Ectodermal cell (in vitro differentiated cells): Measurements from ENCODE around the gene PIKFYVE.

Source experiments
- H3K27ac ChIP-seq: 2 replicates; pipeline ENCODE4 v1.7.0; 2013; ENCODE audit warnings: mild to moderate bottlenecking, low read depth, low read length; ENCODE audit not compliant: insufficient read depth, poor library complexity, severe bottlenecking
- H3K27me3 ChIP-seq: 2 replicates; pipeline ENCODE4 v1.7.0; 2013; ENCODE audit warnings: mild to moderate bottlenecking, low read length; ENCODE audit not compliant: insufficient read depth, control insufficient read depth, poor library complexity, severe bottlenecking
- H3K36me3 ChIP-seq: one replicate; pipeline ENCODE4 v1.7.0; 2013; ENCODE audit warnings: low read length; ENCODE audit not compliant: control insufficient read depth, insufficient read depth
- H3K4me1 ChIP-seq: one replicate; pipeline ENCODE4 v1.7.0; 2013; ENCODE audit warnings: low read length; ENCODE audit not compliant: control insufficient read depth, insufficient read depth
- H3K4me3 ChIP-seq: 2 replicates; pipeline ENCODE4 v1.7.0; 2013; ENCODE audit warnings: low read depth, low read length, control low read depth; ENCODE audit not compliant: insufficient read depth
- H3K9me3 ChIP-seq: 2 replicates; pipeline ENCODE4 v1.7.0; 2013; ENCODE audit warnings: mild to moderate bottlenecking, low read length, moderate library complexity; ENCODE audit not compliant: control insufficient read depth
- WGBS, 2 experiments: methylation state at CpG; one replicate each; pipeline ENCODE4 v1.1.7; 2013; ENCODE audit warnings: missing lambda C conversion rate in 2 of 2; 5-methylcytosine and 5-hydroxymethylcytosine counted together

PIKFYVE gene

DNA sequence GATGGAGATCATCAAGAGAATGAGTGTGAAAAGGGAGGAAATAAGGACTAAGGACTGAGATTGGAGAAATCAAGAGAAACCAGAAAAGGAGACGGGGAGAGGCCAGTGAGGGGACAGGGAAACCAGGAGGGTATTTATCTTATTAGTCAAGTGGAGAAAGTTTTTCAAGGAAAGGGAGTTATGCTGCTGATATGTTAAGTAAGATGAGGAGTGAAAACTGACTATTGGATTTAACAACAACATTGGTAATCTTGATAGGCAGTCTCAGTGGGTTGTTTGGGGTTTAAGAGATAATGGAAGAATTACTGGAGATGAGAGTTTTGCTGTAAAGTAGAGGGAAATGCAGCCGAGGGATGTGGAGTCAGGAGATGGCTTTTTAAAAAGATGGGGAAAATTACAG lies 30.6 kb downstream of the PIKFYVE start:
- Histone ChIP-seq H3K27ac (no peak overlapping the region), H3K27me3 (no peaks in the 10 kb centered on the region), H3K4me1 (no peaks in the 10 kb centered on the region), H3K9me3 (no peaks in the 10 kb centered on the region), H3K4me3 (no peak overlapping the region), H3K36me3 (peaks cover 16% of the 10 kb centered on the region)
- 90 to 98% methylated on average over 2 of the region's 2 CpGs for WGBS, 2 experiments

DNA sequence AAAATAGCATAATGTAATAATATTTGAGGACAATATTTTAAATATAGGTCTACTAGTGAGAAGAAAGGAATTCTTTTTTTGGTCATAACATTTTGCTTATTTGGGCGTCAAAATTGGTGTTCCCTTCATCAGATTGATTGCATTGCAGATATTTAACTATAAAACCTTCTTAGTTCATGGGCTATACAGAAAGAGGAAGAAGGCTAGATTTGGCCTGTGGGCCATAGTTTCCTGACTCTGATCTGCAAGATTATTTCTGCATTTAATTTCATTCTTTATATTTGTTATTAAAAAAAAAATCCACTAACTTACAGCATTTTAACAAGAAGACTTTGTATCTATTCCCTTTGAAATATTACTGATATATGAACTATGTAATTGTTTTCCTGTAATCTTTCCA lies 31.9 kb downstream of the PIKFYVE start:
- Histone ChIP-seq H3K9me3 (no peaks in the 10 kb centered on the region), H3K4me1 (no peaks in the 10 kb centered on the region), H3K36me3 (peaks cover 21% of the 10 kb centered on the region), H3K4me3 (no peak overlapping the region), H3K27me3 (no peaks in the 10 kb centered on the region), H3K27ac (no peak overlapping the region)
- WGBS, 2 experiments = 100% methylated on average over 1 of the region's 1 CpG; no CpG with 5 or more reads in 1 of the 2 experiments

DNA sequence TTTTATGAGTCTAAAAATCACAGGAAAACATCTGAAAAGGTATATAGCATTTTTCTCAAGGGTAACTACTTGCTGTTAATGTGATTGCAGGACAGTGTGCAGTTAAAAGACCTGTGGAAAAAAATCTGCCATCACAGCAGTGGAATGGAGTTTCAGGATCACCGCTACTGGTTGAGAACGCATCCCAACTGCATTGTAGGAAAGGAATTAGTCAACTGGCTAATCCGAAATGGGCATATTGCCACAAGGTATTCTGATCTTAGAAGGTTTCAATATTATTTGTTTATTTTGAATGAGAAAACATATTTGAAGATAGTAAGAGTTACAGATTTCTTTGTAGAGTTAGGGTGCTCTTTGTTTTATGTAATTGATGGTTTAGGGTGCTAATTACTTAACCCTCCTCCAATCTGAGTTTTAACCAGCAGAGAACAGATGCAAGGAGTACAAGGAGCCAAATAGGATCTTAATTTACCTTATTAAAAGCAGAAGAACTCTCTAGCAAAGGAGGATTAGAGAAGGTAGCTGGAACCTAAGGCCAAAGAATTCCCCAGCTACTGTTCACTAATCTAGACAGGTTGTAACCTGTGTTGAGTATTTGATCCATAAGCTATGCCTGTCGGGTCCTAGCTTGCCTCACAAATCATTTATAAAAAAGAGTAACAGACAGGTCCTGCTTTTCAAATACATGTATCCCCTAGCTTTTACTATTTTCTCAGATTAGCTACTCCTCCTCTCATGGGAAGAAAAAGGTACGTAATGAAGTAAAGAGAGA lies 35.0 kb downstream of the PIKFYVE start:
- Histone ChIP-seq H3K36me3 (peaks cover 27% of the 10 kb centered on the region), H3K9me3 (no peaks in the 10 kb centered on the region), H3K27ac (no peak overlapping the region), H3K4me3 (no peak overlapping the region), H3K27me3 (no peaks in the 10 kb centered on the region), H3K4me1 (no peaks in the 10 kb centered on the region)
- WGBS, 2 experiments = 96 to 97% methylated on average over 4 to 5 of the region's 5 CpGs

DNA sequence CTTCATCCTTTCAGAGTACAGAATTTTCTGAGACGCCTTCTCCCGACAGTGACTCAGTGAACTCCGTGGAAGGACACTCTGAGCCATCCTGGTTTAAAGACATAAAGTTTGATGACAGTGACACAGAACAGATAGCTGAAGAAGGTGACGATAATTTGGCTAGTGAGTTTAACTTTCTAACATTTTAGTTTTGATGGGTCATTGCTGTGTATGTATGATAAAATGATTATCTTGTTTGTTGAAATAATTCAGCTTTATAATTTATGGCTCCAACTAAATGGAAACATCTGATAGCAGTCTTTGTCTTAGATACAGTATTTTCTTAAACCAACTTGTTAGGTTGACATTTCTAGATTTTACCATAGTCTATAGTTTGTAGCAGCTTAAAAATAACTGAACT lies 38.1 kb downstream of the PIKFYVE start:
- H3K27me3 ChIP-seq = no peaks in the 10 kb centered on the region
- WGBS, 2 experiments = 91 to 96% methylated on average over 4 of the region's 4 CpGs
- H3K9me3 ChIP-seq = no peaks in the 10 kb centered on the region
- H3K4me3 ChIP-seq = no peak overlapping the region
- no peaks in the 10 kb centered on the region for H3K4me1 ChIP-seq
- peaks cover 23% of the 10 kb centered on the region for H3K36me3 ChIP-seq
- no peak overlapping the region for H3K27ac ChIP-seq

DNA sequence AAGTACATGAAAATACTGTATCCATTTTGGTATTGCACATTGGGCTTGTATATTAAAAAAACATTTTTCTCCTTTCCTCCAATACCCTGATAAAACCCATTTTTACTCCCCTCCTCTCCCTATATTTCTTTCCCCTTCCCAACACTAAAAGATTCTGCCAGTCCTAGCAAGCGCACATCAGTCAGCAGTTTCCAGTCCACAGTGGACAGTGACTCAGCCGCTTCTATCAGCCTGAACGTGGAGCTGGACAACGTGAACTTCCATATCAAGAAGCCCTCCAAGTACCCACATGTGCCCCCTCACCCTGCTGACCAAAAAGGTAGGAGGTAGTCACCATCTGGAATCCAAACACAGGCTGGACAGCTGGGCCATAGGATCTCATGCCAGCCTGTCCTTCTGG lies 38.6 kb downstream of the PIKFYVE start:
- Histone ChIP-seq H3K9me3 (no peaks in the 10 kb centered on the region), H3K4me3 (no peak overlapping the region), H3K27ac (no peak overlapping the region), H3K4me1 (no peaks in the 10 kb centered on the region), H3K36me3 (peaks cover 23% of the 10 kb centered on the region), H3K27me3 (no peaks in the 10 kb centered on the region)
- WGBS, 2 experiments = 94 to 99% methylated on average over 4 of the region's 4 CpGs

DNA sequence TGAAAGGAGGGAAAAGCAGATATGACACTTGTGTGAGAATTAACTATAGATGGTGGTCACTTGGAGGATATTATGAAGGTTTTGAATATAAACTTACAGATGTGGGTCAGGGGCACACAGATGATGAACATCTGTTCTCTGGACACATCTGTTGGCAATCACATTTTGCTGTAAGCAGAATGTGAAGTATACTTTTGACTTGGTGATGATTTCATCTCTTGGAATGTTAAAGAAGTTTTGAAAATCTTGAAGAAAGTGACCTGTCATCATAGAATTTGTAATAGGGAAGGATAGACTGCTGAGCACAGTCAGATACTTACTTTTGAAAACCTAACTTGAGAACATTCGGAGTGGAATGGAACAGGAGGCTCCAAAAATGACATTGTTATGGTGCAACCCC lies 40.2 kb downstream of the PIKFYVE start:
- peaks cover 18% of the 10 kb centered on the region for H3K36me3 ChIP-seq
- no peak overlapping the region for H3K27ac ChIP-seq
- 92 to 96% methylated on average over 1 of the region's 1 CpG for WGBS, 2 experiments
- no peak overlapping the region for H3K4me3 ChIP-seq
- no peaks in the 10 kb centered on the region for H3K27me3 ChIP-seq
- no peaks in the 10 kb centered on the region for H3K4me1 ChIP-seq
- H3K9me3 ChIP-seq = no peaks in the 10 kb centered on the region

DNA sequence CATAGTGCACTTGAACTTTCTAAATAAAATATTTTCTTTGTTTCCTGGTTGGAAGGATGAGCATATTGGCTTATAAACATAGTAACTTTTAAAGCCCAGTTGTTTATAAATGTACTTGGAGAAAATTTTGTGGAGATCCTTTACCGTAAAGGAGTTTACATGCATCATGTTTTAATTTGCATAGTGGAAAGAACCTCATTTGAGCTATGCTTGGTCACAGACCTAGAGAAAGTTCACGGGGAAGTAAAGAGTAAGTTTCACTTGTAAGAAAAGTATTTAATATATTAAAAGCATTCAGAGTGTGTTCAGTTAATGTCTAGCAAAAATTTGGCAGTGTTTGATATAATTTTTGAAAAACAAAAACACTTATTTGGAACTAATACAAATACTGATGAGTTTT lies 45.3 kb downstream of the PIKFYVE start:
- Histone ChIP-seq H3K9me3 (no peaks in the 10 kb centered on the region), H3K4me3 (no peak overlapping the region), H3K4me1 (no peaks in the 10 kb centered on the region), H3K27me3 (no peaks in the 10 kb centered on the region), H3K36me3 (peaks cover 9% of the 10 kb centered on the region), H3K27ac (no peak overlapping the region)
- 98 to 100% methylated on average over 2 of the region's 2 CpGs for WGBS, 2 experiments

DNA sequence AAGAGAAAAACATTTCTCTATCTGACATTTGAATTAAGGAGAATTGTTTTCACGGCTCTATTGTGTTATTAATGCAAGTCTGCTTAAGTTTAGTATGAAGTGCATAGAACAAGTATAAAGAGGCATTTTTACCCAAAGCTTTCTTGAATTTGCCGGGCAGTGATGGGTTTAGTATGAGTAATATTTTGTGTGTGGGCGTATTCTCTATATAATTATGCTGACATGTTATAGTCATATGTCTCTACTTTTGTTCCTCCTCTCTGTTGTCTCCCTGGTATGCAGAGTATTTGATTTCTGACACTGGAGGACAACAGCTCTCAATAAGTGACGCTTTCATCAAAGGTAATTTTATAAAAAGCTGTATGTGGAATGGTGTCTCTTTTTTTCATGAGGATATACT lies 45.9 kb downstream of the PIKFYVE start:
- Histone ChIP-seq H3K9me3 (no peaks in the 10 kb centered on the region), H3K4me1 (no peaks in the 10 kb centered on the region), H3K4me3 (no peak overlapping the region), H3K27ac (no peak overlapping the region), H3K36me3 (peaks cover 9% of the 10 kb centered on the region), H3K27me3 (no peaks in the 10 kb centered on the region)
- WGBS, 2 experiments = 97 to 98% methylated on average over 2 to 3 of the region's 4 CpGs

DNA sequence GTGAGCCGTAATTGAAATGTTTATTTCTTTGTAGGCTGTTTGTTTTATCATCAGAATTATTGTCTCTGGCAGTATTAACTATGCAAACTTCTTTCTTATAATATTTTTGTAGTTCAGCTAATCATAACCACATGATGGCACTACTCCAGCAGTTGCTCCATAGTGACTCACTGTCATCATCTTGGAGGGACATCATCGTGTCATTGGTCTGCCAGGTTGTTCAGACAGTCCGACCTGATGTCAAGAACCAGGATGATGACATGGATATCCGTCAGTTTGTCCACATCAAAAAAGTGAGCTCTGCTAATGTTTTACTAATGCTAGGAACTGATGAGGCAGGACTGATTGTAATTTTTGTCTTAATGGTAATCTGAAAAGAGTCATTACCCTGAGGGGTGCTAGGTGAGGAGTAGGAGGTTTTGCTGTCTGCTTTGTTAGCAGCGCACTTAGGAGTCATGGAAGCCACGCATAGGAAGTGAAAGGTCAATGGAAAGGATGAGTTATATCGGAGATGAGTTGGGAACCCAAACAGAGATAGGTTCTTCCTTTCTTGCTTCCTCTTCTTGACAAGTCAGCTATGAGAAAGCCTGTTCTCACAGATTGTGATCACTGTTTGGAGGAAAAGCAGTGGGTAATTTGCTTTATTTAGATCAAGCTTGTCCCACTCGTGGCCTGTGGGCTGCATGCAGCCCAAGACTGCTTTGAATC lies 49.2 kb downstream of the PIKFYVE start:
- Histone ChIP-seq H3K36me3 (peaks cover 19% of the 10 kb centered on the region), H3K27me3 (no peaks in the 10 kb centered on the region), H3K4me3 (no peak overlapping the region), H3K9me3 (no peaks in the 10 kb centered on the region), H3K4me1 (no peaks in the 10 kb centered on the region), H3K27ac (no peak overlapping the region)
- 96% methylated on average over 7 to 8 of the region's 8 CpGs for WGBS, 2 experiments

DNA sequence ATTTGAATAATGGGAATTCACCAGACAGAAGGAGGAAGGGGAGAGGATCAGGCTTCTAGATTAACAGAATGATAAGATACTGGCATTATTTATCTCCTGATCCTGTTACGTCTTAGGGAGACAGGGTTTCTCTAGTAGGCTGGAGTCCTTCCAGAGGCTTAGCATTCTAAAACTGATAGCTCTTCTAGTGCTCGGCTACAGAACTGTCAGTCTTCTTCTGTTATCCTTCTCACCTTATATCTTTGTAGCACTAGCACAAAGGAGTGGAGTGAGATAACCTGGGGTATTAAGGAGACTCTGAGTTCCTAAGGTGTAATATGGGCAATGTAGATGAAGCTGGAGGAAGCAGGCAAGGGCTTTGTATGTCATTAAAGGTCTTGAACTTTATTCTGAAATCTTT lies 52.1 kb downstream of the PIKFYVE start:
- Histone ChIP-seq H3K4me3 (no peak overlapping the region), H3K27me3 (no peaks in the 10 kb centered on the region), H3K36me3 (peaks cover 19% of the 10 kb centered on the region), H3K4me1 (no peaks in the 10 kb centered on the region), H3K27ac (no peak overlapping the region), H3K9me3 (no peaks in the 10 kb centered on the region)
- 90 to 94% methylated on average over 2 of the region's 2 CpGs for WGBS, 2 experiments
